GM18499 (cell line): Measurements from ENCODE around the gene CAV3.
"Not testable (repeated sequence)": the region's sequence is repeated elsewhere in the genome, so short reads cannot be mapped to it uniquely, and the experiment has no call there.

ENCODE experiments used
- ATAC-seq: cut with Tn5 transposase; IDR thresholded peaks from one replicate; pipeline ENCODE4 v1.9.1; 2021; ENCODE audit warnings: moderate number of reproducible peaks; ENCODE audit not compliant: insufficient read depth, unreplicated experiment

CAV3 gene

DNA sequence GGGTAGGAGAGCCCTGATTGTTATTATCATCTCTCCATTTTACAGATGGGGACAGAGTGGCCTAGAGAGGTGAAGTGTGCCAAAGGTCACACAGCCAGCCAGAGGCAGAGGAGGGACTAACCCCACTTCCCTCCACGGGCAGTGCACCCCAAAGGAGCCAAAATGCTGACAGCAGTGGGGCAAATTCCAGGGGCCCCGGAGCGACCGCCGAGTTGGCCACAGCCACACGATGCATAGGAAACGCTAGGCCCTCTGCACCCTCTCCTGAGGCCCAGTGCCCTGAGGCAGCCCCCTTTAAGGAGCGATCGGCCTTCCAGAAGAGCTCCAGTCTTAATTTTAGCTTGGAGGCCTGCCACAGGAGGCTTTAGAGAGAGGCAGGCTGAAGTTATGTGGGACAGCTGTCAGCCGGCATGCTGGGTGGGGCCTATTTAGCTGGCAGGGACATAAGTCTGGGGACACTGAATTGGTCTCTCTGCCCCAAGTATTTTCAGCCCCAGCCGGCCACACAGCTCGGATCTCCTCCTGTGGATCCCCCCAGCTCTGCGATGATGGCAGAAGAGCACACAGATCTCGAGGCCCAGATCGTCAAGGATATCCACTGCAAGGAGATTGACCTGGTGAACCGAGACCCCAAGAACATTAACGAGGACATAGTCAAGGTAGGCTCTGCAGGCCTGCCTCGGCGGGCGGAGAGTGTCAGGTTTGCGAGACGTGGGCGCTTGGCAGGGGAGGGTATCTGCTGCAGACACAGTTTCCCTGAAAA is at the start of gene CAV3:
TSS of gene CAV3 (plus strand) at position 471 of the 763 bp plus-strand sequence. CDS start at position 546, 75 bp downstream.
- ATAC-seq = no peak

DNA sequence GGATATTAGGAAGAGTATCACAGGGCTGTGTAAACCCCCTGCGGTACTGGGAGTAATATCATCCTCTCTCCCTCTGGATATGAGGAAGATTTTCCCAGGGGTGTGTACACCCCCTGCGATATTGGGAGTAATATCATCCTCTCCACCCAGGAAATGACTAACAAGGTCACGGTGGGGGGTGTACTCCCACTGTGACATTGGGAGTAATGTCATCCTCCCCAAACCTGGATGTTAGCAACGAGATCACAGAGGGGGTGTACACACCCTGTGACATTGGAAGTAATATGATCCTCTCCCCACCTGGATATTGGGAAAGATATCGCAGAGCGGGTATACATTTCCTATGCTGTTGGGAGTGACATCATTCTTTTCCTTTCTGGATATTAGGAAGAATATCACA is 48.6 kb upstream of the CAV3 start:
- ATAC-seq = not testable (repeated sequence)

DNA sequence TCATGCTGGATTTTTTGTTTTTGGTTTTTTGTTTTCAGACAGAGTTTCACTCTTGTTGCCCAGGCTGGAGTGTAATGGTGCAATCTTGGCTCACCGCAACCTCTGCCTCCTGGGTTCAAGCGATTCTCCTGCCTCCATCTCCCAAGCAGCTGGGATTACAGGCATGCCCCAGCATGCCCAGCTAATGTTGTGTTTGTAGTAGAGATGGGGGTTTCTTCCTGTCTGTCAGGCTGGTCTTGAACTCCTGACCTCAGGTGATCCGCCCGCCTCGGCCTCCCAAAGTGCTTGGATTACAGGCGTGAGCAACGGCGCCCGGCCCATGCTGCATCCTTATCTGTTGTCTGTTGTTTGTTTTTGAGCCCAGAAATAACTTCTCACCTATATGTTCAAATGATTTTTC is 42.3 kb upstream of the CAV3 start:
- ATAC-seq = not testable (repeated sequence)

DNA sequence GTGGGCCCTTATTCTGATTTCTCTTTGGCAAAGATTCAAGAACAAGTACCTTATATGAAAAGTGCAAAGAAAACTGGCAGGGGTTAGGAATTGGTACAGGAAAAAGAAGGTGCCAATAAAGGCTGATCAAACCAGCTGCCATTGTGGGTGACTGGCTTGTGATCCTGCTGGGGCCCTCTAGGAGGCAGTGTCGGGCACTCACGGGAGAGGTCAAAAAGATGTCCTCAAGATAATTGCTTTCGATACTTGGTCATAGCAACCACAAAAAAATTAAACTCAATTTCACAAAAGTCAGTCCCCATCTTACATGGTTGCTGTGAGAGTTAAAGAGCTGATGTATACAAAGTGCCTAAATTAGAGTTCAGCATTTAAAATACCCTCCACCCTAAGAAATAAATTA is 31.0 kb upstream of the CAV3 start:
- no peak for ATAC-seq

DNA sequence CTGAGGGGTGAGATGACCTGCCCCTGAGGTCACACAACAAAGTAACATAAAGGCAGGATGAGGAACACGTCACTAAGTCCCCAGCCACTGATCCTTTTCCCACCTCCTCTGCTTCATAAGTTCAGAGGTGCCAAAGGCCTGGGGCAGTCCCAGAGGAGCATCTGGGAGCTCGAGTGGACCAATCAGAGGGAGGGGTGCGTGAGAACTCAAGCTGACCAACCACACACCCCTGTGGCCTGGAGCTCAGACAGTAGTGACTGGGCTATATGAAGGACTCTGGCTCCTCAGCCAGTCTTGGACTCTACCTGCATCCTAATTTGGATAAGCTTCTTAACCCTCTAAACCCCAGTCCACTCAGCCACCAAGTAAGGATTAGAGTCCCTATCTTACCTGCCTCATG is 28.0 kb upstream of the CAV3 start:
- ATAC-seq = no peak

DNA sequence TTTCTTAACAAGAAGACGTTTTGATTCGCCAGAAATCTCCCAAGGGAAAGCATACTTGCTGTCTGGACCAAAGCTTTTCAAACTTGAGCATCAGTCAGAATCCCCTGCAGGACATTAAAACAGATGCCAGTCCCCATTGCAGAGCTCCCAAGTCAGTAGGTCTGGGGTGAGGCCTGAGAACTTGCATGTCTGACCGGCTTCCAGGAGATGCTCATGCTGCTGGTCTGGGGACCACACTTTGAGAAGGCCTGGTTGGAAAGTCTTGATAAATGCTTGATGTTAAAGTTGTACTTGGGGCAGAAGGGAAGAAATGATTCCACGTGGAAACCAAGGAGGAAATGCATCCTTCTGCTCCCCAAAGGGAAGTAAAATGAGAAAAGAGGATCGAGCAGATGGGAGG is 24.3 kb upstream of the CAV3 start:
- ATAC-seq = no peak

DNA sequence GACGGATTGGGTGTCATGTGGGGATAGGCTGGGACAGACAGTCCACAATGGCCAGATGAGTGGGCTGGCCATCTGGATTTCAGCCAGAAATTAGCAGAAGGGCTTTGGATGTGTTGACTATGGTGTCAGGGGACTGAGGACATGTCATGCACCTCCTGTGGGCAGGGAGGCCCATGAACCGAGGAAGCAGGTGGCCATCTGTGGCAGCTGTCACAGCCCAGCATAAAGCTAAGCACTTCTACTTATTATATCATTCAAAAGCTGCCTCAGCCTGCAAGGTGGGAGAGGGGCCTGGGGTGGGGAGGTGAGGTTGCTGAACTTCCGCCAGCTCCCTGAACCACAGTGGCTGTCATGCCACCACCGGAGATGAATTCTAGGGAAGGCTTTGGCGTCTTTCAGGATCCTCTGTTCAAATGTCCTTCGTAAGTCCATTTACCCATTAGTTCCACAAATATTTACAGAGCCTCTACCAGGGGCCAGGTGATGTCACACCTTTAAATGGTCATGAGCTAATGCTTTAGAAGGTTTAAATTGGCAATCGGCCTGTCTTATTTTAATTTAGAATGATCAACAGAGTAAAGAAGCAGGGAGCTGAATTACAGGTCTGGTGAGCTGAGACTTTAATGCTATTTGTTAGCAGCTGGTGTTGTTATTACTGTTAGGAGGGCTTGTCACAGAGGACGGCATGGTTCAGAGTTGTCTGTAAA is 23.6 kb upstream of the CAV3 start:
- no peak for ATAC-seq

DNA sequence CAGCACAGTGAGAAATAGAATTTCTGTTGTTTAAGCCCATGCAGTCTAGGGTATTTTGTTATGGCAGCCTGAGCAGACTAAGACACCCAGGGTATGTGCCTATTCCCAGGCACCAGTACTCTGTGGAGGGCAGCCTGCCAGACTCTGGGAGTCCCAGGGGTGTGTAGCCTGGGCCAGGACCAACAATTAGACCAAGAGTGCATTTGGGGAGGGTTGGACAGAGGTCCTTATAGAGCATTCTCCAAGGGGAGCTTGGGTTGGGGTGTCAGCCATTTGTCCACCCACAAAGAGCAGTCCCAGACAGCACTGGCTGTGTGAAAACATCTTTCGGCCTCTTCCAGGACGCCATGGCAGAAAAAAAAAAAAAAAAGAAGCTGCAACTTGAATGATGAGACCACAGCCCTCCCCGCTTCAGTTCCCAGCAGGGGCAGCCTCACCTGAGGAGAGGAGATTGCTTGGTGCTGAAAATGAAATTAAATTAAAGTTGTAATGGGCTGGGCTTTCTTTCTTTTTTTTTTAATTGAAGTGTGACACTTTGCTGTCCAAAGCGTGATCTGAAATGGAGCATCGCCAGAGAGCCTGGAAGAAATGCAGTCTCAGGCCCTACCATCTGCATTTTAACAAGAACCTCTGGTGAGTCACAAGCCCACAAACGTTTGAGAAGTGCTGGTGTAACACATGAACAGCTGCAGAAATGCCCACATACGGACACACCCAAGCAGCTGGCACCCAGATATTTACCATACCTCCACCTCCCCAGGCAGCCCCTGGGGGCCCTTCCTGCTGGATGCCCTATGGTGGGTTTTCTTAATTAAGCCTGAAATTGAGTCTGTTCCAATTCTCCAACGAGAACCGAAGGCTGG is 21.3 kb upstream of the CAV3 start:
- no peak for ATAC-seq

DNA sequence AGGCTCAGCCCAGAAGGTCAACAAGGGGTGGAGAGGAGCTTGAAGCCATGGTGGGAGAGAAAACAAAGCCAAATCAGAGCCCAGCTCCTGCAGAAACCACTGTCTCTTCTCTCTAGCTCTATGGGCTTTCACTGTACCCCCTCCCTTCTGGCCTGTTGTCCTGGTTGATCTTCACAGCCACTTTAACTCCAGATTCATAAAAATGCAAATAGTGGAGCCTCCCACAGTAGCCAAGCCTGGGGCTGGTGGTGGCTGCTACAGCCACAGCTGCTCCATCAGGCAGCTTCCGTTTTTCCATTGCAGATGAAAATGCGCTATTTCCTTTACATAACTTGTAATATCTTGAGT is 20.7 kb upstream of the CAV3 start:
- no peak for ATAC-seq

DNA sequence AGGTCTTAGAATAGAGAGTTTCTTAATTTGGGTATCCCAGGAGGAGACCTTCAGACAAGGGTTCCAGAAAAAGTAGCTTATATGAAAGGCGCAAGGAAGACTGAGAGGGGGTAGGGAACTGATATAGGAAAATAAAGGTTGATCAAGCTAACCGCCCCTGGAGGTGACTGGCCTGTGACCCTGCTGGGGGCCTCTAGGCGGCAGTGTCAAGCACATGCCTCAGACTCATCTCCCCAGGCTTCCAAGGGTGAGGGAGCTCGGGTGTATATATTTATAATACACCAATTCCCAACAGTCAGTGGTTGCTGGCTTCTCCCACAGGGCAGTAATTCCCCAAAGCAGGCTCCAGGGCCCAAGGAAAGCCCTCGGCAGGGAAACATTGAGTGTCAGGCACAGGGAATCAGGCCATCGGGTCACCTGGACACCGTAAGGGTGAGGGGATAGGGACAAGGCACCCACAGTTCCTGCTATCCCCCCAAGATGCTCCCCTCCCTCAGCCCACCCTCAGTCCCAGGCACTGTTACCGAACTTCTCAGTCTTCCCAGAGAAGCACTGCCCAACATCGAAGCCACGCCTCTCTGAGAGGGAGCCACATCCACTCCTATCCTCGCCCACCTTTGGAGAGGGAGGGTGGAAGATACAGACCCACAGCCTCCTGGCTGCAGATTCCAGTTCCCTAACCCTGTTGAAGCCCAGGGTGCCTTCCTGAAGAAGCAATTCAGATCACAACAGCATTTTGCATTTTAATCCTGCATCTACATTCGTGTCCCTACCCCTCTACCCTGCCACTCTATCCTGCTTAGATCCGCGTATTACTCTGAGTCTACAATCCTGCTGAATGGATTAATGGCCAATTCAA is 19.5 kb upstream of the CAV3 start:
- peak; percentile 63 for ATAC-seq

DNA sequence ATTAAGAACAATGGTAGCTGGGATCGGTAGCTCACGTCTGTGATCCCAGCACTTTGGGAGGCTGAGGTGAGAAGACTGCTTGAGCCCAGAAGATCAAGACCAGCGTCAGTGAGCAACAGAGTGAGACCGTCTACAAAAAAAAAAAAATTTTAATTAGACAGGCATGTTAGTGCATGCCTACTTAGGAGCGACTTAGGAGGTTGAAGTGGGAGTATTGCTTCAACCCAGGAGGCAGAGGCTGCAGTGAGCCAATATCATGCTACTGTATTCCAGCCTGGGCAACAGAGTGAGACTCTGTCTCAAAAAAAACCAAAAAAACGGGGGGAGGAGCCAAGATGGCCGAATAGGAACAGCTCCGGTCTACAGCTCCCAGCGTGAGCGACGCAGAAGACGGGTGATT is 17.8 kb upstream of the CAV3 start:
- not testable (repeated sequence) for ATAC-seq

DNA sequence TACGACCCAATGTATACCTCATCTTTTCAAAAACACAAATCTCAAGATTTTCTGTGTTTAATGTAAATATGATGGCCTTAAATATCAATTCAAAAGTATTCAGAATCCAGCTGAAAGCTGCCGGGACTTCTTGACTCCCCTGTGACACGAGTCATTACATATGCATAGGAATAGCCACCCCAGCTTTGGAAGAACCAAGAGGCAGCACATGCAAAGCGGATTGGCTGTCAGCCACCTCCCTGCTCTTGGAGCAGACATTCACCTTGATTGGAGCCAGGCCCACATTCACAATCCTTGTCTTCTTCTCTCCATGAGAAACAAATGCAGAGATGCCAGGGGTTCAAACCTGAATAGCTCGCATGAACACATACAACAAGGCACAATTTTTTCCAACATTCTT is 10.8 kb upstream of the CAV3 start:
- ATAC-seq = no peak

DNA sequence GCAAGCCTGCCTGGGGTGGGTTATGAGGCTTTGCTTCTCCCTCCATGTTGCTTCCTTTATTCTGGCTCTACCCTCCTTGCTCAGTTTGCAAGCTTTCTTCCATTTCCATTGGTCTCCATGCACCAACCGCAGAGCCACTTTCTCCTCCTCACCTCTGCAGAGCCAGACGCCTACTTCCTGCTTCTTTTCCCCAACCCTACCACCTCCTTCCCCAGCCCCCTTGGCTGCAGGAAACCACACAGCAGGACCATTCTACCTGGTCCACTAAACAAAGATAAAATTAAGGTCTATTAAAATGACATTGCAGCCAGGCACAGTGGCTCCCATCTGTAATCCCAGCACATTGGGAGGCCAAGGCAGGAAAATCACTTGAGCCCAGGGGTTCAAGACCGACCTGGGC is 10.0 kb upstream of the CAV3 start:
- no peak for ATAC-seq

DNA sequence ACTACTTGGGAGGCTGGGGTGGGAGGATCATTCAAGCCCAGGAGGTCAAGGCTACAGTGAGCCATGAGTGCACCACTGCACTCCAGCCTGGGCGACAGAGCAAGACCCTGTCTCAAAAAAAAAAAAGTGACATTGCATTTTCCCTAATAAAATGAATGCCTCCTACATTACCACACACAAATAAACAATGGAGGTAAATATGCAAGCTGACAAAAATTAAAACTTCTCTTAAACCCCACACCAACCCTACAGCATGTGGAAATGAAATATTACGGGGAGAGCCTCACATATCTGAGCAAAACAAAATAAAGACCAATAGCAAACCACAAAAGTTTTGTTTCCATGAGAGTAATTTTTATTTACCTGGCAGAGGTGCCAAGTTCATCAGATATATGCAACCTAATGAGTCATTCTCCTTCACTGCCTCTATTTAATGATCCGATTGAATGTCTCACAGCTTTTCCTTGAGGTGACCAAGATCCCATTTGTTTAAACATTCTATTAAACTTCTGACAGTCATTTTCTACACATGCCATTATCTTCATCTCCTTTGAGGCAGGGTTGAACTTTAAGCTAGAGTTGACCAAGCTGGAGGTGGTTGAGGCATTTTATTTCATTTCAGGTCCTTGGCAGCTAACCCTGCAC is 9.4 kb upstream of the CAV3 start:
- no peak for ATAC-seq

DNA sequence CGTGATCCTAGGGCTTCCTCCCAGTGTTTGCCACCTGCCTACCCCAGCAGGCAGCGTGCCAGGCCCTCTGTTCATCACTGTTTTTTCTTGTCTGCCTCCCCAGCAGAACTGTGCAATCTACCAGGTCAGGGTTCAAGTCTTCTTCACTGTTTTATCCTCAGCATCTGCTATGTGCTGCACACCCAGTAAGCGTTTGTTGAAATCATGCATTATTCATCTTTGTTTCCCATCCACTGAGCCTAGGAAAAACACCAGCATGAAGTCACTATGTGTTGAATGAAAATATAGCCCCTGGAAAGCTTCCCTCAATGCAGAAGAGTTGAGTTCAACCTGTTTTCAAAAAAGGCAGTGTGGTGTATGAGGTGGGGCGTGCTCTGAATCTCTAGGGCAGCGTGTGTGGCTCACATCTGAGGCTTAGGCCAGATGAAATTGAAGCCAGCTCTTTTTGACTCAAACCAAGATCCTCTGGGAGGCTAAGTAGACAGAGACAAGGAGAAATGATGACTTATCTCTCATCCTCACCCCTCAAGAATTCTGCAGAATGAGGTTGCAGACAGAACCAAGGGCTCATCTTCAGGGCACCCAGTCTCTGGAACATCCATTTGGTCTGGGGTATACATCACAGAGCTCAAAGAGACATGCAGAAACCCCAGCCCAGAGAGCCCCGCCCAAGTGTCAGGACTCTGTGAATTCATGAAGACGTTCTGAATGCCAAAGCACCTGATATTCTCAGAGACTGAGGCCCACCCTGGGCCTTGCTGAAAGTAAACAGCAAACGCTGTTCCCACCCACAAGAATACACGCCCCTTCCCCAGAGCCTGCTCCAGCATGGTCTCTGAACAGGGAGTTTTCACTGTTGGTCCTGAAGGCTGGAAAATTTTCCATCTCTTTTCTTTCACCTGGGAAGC is 5.7 kb upstream of the CAV3 start:
- no peak for ATAC-seq

DNA sequence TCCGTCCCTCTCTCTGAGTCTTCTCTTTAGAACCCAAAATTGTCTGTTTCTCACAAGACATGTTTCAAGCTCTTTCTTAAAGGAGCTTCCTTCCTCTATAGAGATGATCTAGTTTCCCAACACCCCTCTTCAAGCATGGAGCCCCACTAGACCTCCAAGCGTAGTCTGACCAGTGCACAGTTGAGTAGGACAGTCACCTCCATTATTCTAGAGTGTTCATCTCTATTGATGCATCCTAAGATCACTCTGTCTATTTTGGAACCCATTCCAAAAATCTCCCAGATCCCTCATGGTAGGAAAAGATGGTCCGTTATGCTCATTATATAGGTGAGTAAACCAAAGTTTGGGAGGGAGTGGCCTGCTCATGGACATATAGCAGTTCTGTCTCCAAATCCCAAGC is 4.1 kb upstream of the CAV3 start:
- no peak for ATAC-seq

DNA sequence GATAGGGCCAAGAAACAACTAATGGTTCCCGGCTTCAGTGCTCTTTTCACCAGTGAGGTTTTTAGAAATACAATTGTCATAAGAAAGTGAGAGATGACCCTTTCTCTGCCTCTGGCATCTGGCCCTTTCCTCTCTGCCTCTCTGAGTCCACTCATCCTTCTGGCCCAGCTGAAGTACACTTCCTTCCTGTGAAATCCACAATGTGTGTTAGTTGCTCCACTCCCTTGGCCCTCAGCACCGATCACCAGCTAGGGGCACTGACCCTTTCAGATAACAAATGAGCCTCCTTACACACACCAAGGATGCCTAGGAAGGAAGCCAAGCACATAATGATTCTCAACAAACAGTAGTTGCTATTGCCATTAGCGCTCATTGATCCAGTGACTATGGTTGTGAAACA is 2.9 kb upstream of the CAV3 start:
- no peak for ATAC-seq

DNA sequence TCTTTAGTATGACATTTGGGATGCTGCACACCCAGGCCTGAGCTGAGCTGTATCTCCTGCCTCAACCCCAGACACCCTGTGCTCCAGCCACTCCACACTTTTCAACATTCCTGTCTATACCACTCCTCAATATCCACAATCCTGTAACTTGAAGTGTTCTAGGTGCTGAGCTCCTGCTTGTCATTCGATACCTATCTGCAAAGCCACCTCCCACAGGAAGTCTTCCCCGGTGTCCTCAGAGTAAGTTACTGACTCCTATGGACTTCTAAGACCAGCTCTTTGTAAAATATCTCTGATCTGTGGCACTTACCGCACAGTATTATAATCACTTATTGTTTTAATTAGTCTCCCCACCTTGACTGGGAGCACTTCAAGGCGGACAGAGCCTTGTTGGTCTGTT is 1.2 kb upstream of the CAV3 start:
- ATAC-seq = no peak
